ENCODE data around the gene AKT3. TPM values are rescaled to one million over a fixed set of nuclear protein-coding genes. Genes with fewer than 3 reads are reported as not detected.

Gene AKT3
- total and polyA plus RNA-seq, 2 of the 8 experiments (the other 6 are each of a cell fraction or from before 2014, with no cell fraction given) = 6.0 to 36.4 TPM

- no peak overlapping the region for H3K27ac ChIP-seq (ENCODE audit: low read depth, low read length)
- no peak overlapping the region for H2BK5ac ChIP-seq (ENCODE audit: low read depth, low read length)
- H4K91ac ChIP-seq (replicated peaks; ENCODE audit: insufficient read length, low read length) = no peak overlapping the region
- no peak overlapping the region for H3K23ac ChIP-seq (ENCODE audit: insufficient read length)
- no peak overlapping the region for H3K56ac ChIP-seq (replicated peaks; ENCODE audit: insufficient read length, low read depth, low read length)
- no peak overlapping the region for H2AK5ac ChIP-seq (ENCODE audit: low read depth, low read length)
- no peak overlapping the region for H3K4me2 ChIP-seq (ENCODE audit: insufficient read depth in 1 of 2, low read depth in 2 of 2, low read length in 2 of 2)
- H3K36me3 ChIP-seq (ENCODE audit: control insufficient read depth in 2 of 4, insufficient read depth in 4 of 4, low read length in 3 of 4) = no peaks in the 10 kb centered on the region; a peak in 2 of 8 replicates
- H4K20me1 ChIP-seq (replicated peaks in 1 of 2; ENCODE audit: control insufficient read depth in 1 of 2, insufficient read depth in 2 of 2, low read length in 2 of 2) = no peaks in the 10 kb centered on the region
- ChIA-PET CTCF (ENCODE audit: partially characterized antibody) (interaction anchor here (0.6 to 1.4 kb wide), 2 partner anchors 64 to 370 kb away, joined by 3 to 4 read pairs; no protein-coding TSS in a partner anchor), POLR2A (ENCODE audit: partially characterized antibody) (no interaction called here)
- no peak overlapping the region for H3K4me3 ChIP-seq (ENCODE audit: extremely low read depth in 1 of 4, insufficient read depth in 2 of 4, low read depth in 3 of 4, low read length in 4 of 4)
- H3K14ac ChIP-seq (ENCODE audit: insufficient read length) = no peak overlapping the region
- no peak for TF ChIP-seq RFX5 (IDR thresholded peaks at IDR 0.05; ENCODE audit: borderline replicate concordance, low read depth, low read length)
- H3K27me3 ChIP-seq (replicated peaks in 1 of 4; ENCODE audit: control insufficient read depth in 3 of 4, extremely low read depth in 1 of 4, insufficient read depth in 3 of 4, low read length in 3 of 4) = no peaks in the 10 kb centered on the region
- H3K23me2 ChIP-seq (ENCODE audit: low read depth, low read length) = no peaks in the 10 kb centered on the region
- no peak overlapping the region for H3K9ac ChIP-seq (replicated peaks in 1 of 4; ENCODE audit: extremely low read depth in 1 of 4, low read depth in 3 of 4, low read length in 3 of 4)
- FAIRE-seq (peak; percentile 48), DNase-seq (ENCODE audit: low read depth in 1 of 2, low spot score in 2 of 2) (no peak)
- 0 out of 4 replicates have a peak, but pooled peaks cover 0 to 4% of the 10 kb centered on the region in 2 experiments for H3K9me3 ChIP-seq (ENCODE audit: insufficient read depth in 2 of 2, low read depth in 1 of 2, low read length in 1 of 2)
- H3K4ac ChIP-seq (replicated peaks; ENCODE audit: insufficient read length, low read depth, low read length) = no peak overlapping the region
- no peak overlapping the region for H2BK120ac ChIP-seq (replicated peaks; ENCODE audit: low read depth, low read length)
- no peak overlapping the region for H2BK12ac ChIP-seq (ENCODE audit: low read depth, low read length)
- no peaks in the 10 kb centered on the region for H3K79me2 ChIP-seq (ENCODE audit: control insufficient read depth in 1 of 2, insufficient read depth in 2 of 2, low read length in 2 of 2)
- no peaks in the 10 kb centered on the region for H3K79me1 ChIP-seq (ENCODE audit: low read depth, low read length)
- H3K18ac ChIP-seq (ENCODE audit: extremely low read depth, low read length) = no peak overlapping the region
- H4K8ac ChIP-seq (ENCODE audit: extremely low read depth, insufficient read depth, low read length) = no peak overlapping the region
- no peak overlapping the region for H2BK15ac ChIP-seq (ENCODE audit: low read length)
- 95% methylated on average over 4 of the region's 4 CpGs; no CpG with 5 or more reads in 1 of the 2 experiments for WGBS, 2 experiments (ENCODE audit: extremely low coverage in 1 of 2, insufficient coverage in 1 of 2, insufficient read length in 1 of 2, insufficient replicate concordance in 2 of 2, low coverage in 1 of 2, low lambda C conversion rate in 2 of 2, missing lambda C conversion rate in 1 of 2)
- no peak overlapping the region for H2BK20ac ChIP-seq (ENCODE audit: low read length)
- no peaks in the 10 kb centered on the region for H3K4me1 ChIP-seq (replicated peaks in 1 of 4; ENCODE audit: control insufficient read depth in 3 of 4, insufficient read depth in 4 of 4, low read length in 3 of 4)
- no peak overlapping the region for H4K5ac ChIP-seq (ENCODE audit: insufficient read length, low read depth, low read length)
- H2AFZ ChIP-seq (ENCODE audit: low read length) = no peak overlapping the region
Observed at GRCh38 chr1:243587823-243588560, 262.1 kb downstream of the AKT3 start.

Measured in H1 (cell line).